ENCODE results near the gene MAPK10.

Gene MAPK10

DNA sequence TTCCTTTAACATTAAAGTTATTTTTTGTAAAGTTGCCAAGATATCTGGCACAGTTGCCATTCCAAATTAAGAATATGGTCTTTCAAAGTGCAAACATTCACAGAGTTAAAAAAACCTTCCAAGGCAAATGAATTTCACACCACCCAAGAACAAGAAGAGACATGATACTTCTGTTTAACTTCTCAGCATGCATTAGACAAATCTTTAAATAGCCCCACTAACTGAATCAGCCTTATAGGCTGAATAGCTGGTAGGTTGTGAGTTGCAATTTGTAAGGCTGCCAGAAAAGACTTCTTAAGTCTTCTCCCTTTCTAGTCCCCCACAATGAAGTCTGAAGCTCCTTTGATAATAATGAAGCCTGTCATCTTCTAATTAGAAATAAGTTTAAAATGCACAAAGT, 95.6 kb downstream of the MAPK10 start:
- H3K4me3 ChIP-seq (ENCODE audit: control insufficient read depth, low read depth, low read length) = no peak overlapping the region
- no peak for DNase-seq (ENCODE audit: low read depth)
- TF ChIP-seq, protein P1, sequence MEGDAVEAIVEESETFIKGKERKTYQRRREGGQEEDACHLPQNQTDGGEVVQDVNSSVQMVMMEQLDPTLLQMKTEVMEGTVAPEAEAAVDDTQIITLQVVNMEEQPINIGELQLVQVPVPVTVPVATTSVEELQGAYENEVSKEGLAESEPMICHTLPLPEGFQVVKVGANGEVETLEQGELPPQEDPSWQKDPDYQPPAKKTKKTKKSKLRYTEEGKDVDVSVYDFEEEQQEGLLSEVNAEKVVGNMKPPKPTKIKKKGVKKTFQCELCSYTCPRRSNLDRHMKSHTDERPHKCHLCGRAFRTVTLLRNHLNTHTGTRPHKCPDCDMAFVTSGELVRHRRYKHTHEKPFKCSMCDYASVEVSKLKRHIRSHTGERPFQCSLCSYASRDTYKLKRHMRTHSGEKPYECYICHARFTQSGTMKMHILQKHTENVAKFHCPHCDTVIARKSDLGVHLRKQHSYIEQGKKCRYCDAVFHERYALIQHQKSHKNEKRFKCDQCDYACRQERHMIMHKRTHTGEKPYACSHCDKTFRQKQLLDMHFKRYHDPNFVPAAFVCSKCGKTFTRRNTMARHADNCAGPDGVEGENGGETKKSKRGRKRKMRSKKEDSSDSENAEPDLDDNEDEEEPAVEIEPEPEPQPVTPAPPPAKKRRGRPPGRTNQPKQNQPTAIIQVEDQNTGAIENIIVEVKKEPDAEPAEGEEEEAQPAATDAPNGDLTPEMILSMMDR (IDR thresholded peaks at IDR 0.05; ENCODE audit: control insufficient read depth, insufficient read depth, low read depth, low read length, missing control alignments) = no peak

- H3K4me3 ChIP-seq (ENCODE audit: control insufficient read depth, low read depth, low read length) = no peak overlapping the region
- no peak for DNase-seq (ENCODE audit: low read depth)
- TF ChIP-seq, protein P1 (IDR thresholded peaks at IDR 0.05; ENCODE audit: control insufficient read depth, insufficient read depth, low read depth, low read length, missing control alignments) = no peak
These were observed 98.2 kb downstream of the MAPK10 start for GRCh38 chr4:86261636-86262035.

DNA sequence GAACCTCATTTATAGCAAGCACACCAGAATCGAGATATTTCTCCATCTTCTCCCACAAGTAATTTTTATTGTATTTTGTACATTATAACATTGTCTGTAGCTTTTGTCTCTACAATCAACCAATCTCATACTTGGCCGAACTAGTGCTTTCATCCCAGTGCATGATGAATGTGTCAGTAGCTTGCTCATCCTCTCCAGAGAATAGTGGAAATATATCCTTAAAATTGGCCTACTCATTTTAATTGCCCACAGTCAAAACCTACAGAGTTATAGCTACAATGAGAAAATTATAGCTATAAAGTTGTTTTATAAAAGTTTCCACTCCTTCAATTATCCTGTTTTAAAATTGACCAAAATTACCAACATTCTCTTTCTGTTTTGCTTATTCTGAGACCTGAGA, 103.8 kb downstream of the MAPK10 start:
- DNase-seq (ENCODE audit: low read depth) = no peak
- no peak overlapping the region for H3K4me3 ChIP-seq (ENCODE audit: control insufficient read depth, low read depth, low read length)

DNA sequence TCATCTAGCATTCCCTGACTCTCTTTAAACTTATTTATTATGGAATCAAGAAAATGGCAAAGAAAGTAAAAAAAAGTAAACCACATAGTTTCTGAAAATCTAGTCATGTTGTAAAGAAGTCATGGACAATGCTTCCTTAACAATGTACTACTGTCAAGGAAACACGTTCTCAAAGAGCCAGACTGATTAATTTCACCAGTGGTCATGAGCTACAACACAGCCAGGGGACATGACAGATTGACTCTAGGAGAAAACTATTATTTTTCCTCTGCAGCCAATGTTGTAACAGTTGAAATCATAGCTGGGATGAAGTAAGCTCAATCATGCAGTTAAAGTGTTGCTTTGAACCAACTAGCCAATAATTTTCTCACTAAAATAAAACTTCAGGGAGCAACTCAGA, 109.2 kb downstream of the MAPK10 start:
- TF ChIP-seq, protein P1 (IDR thresholded peaks at IDR 0.05; ENCODE audit: control insufficient read depth, insufficient read depth, low read depth, low read length, missing control alignments) = no peak
- DNase-seq (ENCODE audit: low read depth) = no peak
- no peak overlapping the region for H3K4me3 ChIP-seq (ENCODE audit: control insufficient read depth, low read depth, low read length)

More for the DNA sequence above, 103.8 kb downstream of the MAPK10 start:
- TF ChIP-seq, protein P1 (IDR thresholded peaks at IDR 0.05; ENCODE audit: control insufficient read depth, insufficient read depth, low read depth, low read length, missing control alignments) = no peak

GRCh38 chr4:86250006-86250405, 109.8 kb downstream of the MAPK10 start:
- H3K4me3 ChIP-seq (ENCODE audit: control insufficient read depth, low read depth, low read length) = no peak overlapping the region
- peak; percentile 53 for DNase-seq (ENCODE audit: low read depth)
- TF ChIP-seq, protein P1 (IDR thresholded peaks at IDR 0.05; ENCODE audit: control insufficient read depth, insufficient read depth, low read depth, low read length, missing control alignments) = no peak

DNA sequence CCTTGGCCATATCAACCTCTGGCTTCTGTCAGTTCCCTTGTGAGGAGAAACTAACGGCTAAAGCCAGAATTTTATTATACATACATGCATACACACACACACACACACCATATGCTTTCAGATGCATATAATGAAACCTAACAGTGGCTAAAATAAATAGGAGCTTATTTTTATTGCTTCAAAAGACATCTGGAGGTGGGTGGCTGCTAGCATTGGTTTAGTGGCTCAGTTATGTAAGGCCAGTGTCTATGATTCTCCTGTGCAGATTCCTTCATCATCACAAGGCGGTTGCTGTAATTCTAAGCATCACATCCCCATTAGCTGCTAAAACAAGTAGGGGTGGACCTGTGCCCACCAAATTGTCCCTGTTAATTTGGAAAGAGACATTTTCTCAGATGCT, 110.8 kb downstream of the MAPK10 start:
- TF ChIP-seq, protein P1 (IDR thresholded peaks at IDR 0.05; ENCODE audit: control insufficient read depth, insufficient read depth, low read depth, low read length, missing control alignments) = no peak
- no peak for DNase-seq (ENCODE audit: low read depth)
- H3K4me3 ChIP-seq (ENCODE audit: control insufficient read depth, low read depth, low read length) = no peak overlapping the region

DNA sequence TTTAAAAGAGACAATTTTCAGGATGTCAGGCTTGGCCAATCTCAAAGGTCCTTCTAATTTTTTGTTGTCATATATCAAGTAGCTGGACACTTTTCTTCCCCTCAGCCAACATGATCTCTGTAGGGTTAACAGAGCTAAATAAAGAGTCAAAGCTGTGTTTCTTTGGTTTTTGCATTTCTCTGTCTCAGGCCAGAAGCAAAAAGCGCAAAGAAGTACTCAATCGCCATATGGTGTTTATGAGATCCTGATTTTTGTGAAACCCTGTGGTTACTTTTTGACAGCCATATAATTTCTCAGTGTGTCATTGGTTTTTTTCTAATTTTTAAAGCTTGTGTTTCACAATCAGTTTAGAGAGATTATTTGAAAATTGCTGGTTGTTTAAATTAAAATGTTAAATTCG, 111.9 kb downstream of the MAPK10 start:
- H3K4me3 ChIP-seq (ENCODE audit: control insufficient read depth, low read depth, low read length) = no peak overlapping the region
- TF ChIP-seq, protein P1 (IDR thresholded peaks at IDR 0.05; ENCODE audit: control insufficient read depth, insufficient read depth, low read depth, low read length, missing control alignments) = no peak
- DNase-seq (ENCODE audit: low read depth) = no peak
